SK-N-MC (cell line): ENCODE measurements around the gene PLD5.

Experiments
- EZH2 ChIP-seq: fragments of 200-600 bp; sonication (generic); IDR thresholded peaks from one replicate; pipeline ENCODE4 v1.6.1; 2017; ENCODE audit warnings: antibody characterized with exemption
- FOXP2 ChIP-seq: optimal IDR thresholded peaks from 2 replicates; pipeline ENCODE3; 2011; ENCODE audit warnings: mild to moderate bottlenecking, moderate library complexity; ENCODE audit not compliant: insufficient read depth; ENCODE audit errors: extremely low read length, control extremely low read depth
- POLR2AphosphoS5 ChIP-seq: IDR thresholded peaks from 2 replicates; pipeline ENCODE4 v1.6.1; 2012; ENCODE audit warnings: mild to moderate bottlenecking, low read depth, low read length, borderline replicate concordance

DNA sequence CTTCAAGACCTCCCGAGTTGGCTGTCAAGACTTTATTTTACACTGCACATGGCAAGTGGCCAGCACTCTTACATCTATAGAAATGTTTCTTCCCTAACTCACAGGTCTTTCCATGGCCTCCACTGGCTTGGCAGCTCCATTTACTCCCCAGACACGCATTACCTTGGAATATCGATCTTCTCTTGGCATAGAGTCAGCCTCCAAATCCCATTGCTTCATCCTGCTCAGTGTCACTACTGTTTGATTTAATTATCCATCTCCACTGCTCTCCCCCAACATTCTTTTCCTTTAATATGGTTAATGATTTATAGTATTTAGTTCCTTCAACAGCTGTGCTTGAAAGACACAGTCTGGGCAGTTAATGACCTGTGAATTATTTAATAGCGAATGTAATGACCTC is 284.4 kb downstream of the PLD5 start:
- no peak for TF ChIP-seq FOXP2
- TF ChIP-seq POLR2AphosphoS5 = no peak
- no peak for TF ChIP-seq EZH2
